PC-3 (cell line): Measurements from ENCODE around the gene TSHZ3. TPM values are rescaled to one million over a fixed set of nuclear protein-coding genes. Genes with fewer than 3 reads are reported as not detected.
A peak's percentile ranks its signal among the peaks of the same experiment; 100 is the strongest.

Experiments
- ATAC-seq: fragments of 200-7000 bp; cut with Tn5 transposase; 2 replicates; pipeline ENCODE4 v1.9.1; 2020; ENCODE audit warnings: mild to moderate bottlenecking, moderate library complexity
- Bru-seq: library from RNA; stranded (reverse); fragments of 400-500 nt; gene quantifications from one replicate; lab custom pipeline; 2021; lab: Mats Ljungman, UMichigan
- BruChase-seq, 2 experiments: library from RNA; stranded (reverse); fragments of 400-500 nt; gene quantifications; one replicate each; lab custom pipeline; 2021; lab: Mats Ljungman, UMichigan
- BruUV-seq: library from RNA; stranded (reverse); fragments of 400-500 nt; replicated peaks from 2 replicates; lab custom pipeline; 2021; lab: Mats Ljungman, UMichigan
- CTCF ChIA-PET: fragments of 300-600 bp; sonication (Branson Sonifier 250); formaldehyde crosslinking; loops from one replicate; lab custom pipeline; 2022; ENCODE audit warnings: antibody characterized with exemption; lab: Charles Lee
- POLR2A ChIA-PET: fragments of 300-600 bp; sonication (Branson Sonifier 250); formaldehyde crosslinking; loops from one replicate; lab custom pipeline; 2022; ENCODE audit warnings: antibody characterized with exemption; ENCODE audit not compliant: unreplicated experiment; lab: Charles Lee
- DNase-seq: peaks from one replicate; pipeline ENCODE4 v3.0.0-alpha.2; 2015
- H2AFZ ChIP-seq: fragments of 300-600 bp; sonication (generic); 2 replicates; pipeline ENCODE4 v1.6.0; 2016; ENCODE audit warnings: antibody characterized with exemption, low read length
- H3F3A ChIP-seq: fragments of 300-600 bp; sonication (generic); one replicate; pipeline ENCODE4 v1.6.0; 2017; ENCODE audit warnings: antibody characterized with exemption, low read length, control low read depth, mild to moderate bottlenecking; ENCODE audit not compliant: unreplicated experiment
- H3K27ac ChIP-seq: fragments of 300-600 bp; sonication (generic); 2 replicates; pipeline ENCODE4 v1.5.1; 2016; ENCODE audit warnings: mild to moderate bottlenecking, low read length
- H3K27me3 ChIP-seq: fragments of 300-600 bp; sonication (generic); 2 replicates; pipeline ENCODE4 v1.6.1; 2016; ENCODE audit warnings: low read length, mixed read lengths
- H3K36me3 ChIP-seq: fragments of 300-600 bp; sonication (generic); 2 replicates; pipeline ENCODE4 v1.6.1; 2016; ENCODE audit warnings: low read depth, mixed run types, low read length, mixed read lengths
- H3K4me1 ChIP-seq: fragments of 300-600 bp; sonication (generic); 2 replicates; pipeline ENCODE4 v1.5.1; 2016; ENCODE audit warnings: low read length; ENCODE audit not compliant: insufficient read depth
- H3K4me2 ChIP-seq: fragments of 300-600 bp; sonication (generic); 2 replicates; pipeline ENCODE4 v1.6.0; 2016; ENCODE audit warnings: low read length
- H3K4me3 ChIP-seq: fragments of 300-600 bp; sonication (generic); 2 replicates; pipeline ENCODE4 v1.5.1; 2016; ENCODE audit warnings: mild to moderate bottlenecking, low read length, mixed read lengths
- H3K79me2 ChIP-seq: fragments of 300-600 bp; sonication (generic); 2 replicates; pipeline ENCODE4 v1.6.1; 2017; ENCODE audit warnings: low read length, mixed read lengths
- H3K9ac ChIP-seq: fragments of 300-600 bp; sonication (generic); 2 replicates; pipeline ENCODE4 v1.6.0; 2016; ENCODE audit warnings: mild to moderate bottlenecking, low read length
- H3K9me2 ChIP-seq: fragments of 300-600 bp; sonication (generic); replicated peaks from 2 replicates; pipeline ENCODE4 v1.6.1; 2016; ENCODE audit warnings: mixed run types, low read length, mixed read lengths
- H3K9me3 ChIP-seq: fragments of 300-600 bp; sonication (generic); 2 replicates; pipeline ENCODE4 v1.6.1; 2016; ENCODE audit warnings: low read length, mixed read lengths
- H4K20me1 ChIP-seq: fragments of 300-600 bp; sonication (generic); 2 replicates; pipeline ENCODE4 v1.6.1; 2016; ENCODE audit warnings: low read length, mixed read lengths
- CTCF ChIP-seq: fragments of 300-600 bp; sonication (generic); conservative IDR thresholded peaks from 2 replicates; pipeline ENCODE4 v1.5.1; 2017; ENCODE audit warnings: antibody characterized with exemption, low read depth, mild to moderate bottlenecking, low read length
- EZH2 ChIP-seq: fragments of 300-600 bp; sonication (generic); IDR thresholded peaks from one replicate; pipeline ENCODE4 v1.6.1; 2017; ENCODE audit warnings: antibody characterized with exemption, mild to moderate bottlenecking, low read length; ENCODE audit not compliant: unreplicated experiment
- EZH2phosphoT487 ChIP-seq: fragments of 300-600 bp; sonication (generic); IDR thresholded peaks from 2 replicates; pipeline ENCODE4 v1.6.1; 2018; ENCODE audit warnings: mild to moderate bottlenecking, antibody characterized with exemption, low read length, borderline replicate concordance
- intact Hi-C: fragments of 100-400 bp; cut with micrococcal nuclease; formaldehyde crosslinking; loops from 2 replicates; pipeline ENCODE4 v1.9.0; 2023
- long read RNA-seq: library from polyadenylated mRNA; unstranded; transcript quantifications from one replicate; pipeline ENCODE4 v2.0.0, GENCODE V29; 2021; ENCODE audit not compliant: unreplicated experiment
- total RNA-seq: library from RNA; depleted of rRNA; stranded (reverse); fragments of >200 nt; gene quantifications from 2 replicates; pipeline ENCODE4 v1.2.3, GENCODE V29; 2014; rRNA removed

TSHZ3 gene
- total RNA-seq, result 0.18 and 0.23 TPM in 2 replicates
- percentile 13 among the genes with signal in this experiment for Bru-seq, nascent RNA
- BruChase-seq, experiment 1, labeled RNA remaining after a 6-hour chase, result percentile 11 among the genes with signal in this experiment
- percentile 13 among the genes with signal in this experiment for BruChase-seq, experiment 2, labeled RNA remaining after a 2-hour chase
- long read RNA-seq, partial matches to known transcripts, result 0 of 1 reads
- long read RNA-seq, other reads (novel, unspliced or antisense), result 1 of 1 reads

- H3K4me1 ChIP-seq, result no peaks in the 10 kb centered on the region
- no peak within 1 kb of the TSS for H3K27ac ChIP-seq
- no peaks in the 10 kb centered on the region for H3K9me3 ChIP-seq
- H3K4me2 ChIP-seq, result peak within 1 kb of the TSS; percentile 78
- H2AFZ ChIP-seq, result peak within 1 kb of the TSS; percentile 84
- 0 out of 2 replicates have a peak, but pooled peaks cover 6% of the 10 kb centered on the region for H3K27me3 ChIP-seq
- DNase-seq (peak; percentile 10), ATAC-seq (peak; percentile 45; the same call in 1 of the 2 replicates)
- no peaks in the 10 kb centered on the region for H3K36me3 ChIP-seq
- no peak within 1 kb of the TSS for H3K9ac ChIP-seq
- H3F3A ChIP-seq, result no peaks in the 10 kb centered on the region
- H3K9me2 ChIP-seq, result no peaks in the 10 kb centered on the region
- TF ChIP-seq EZH2phosphoT487 (no peak), EZH2 (no peak), CTCF (no peak)
- H3K79me2 ChIP-seq, result no peaks in the 10 kb centered on the region
- H4K20me1 ChIP-seq, result no peaks in the 10 kb centered on the region
- POLR2A ChIA-PET, result no interaction called here
- CTCF ChIA-PET, result no interaction called here
- H3K4me3 ChIP-seq, result peak within 1 kb of the TSS; percentile 65
- BruUV-seq, result no TSS peak
- intact Hi-C loops, result no loop called here
Measured at GRCh38 chr19:31349160-31349881, at the start of gene TSHZ3. TSHZ3 (minus strand) TSS chr19:31349436; CDS start chr19:31349219, 217 bp downstream.

- H3K9me2 ChIP-seq, result no peaks in the 10 kb centered on the region
- CTCF ChIA-PET, result no interaction called here
- POLR2A ChIA-PET, result no interaction called here
- H3F3A ChIP-seq, result no peaks in the 10 kb centered on the region
- no peak overlapping the region for H3K4me3 ChIP-seq
- H3K79me2 ChIP-seq, result no peaks in the 10 kb centered on the region
- H4K20me1 ChIP-seq, result no peaks in the 10 kb centered on the region
- H3K27ac ChIP-seq, result no peak overlapping the region
- H3K9me3 ChIP-seq, result no peaks in the 10 kb centered on the region
- no peak overlapping the region for H2AFZ ChIP-seq
- no peak for TF ChIP-seq EZH2phosphoT487
- no peak for TF ChIP-seq CTCF
- no peak for TF ChIP-seq EZH2
- intact Hi-C loops, result no loop called here
- H3K27me3 ChIP-seq, result no peaks in the 10 kb centered on the region
- H3K4me1 ChIP-seq, result no peaks in the 10 kb centered on the region
- H3K36me3 ChIP-seq, result no peaks in the 10 kb centered on the region
- no TSS peak for BruUV-seq
- H3K9ac ChIP-seq, result no peak overlapping the region
- ATAC-seq, result no peak
- no peak overlapping the region for H3K4me2 ChIP-seq
- DNase-seq, result no peak
Measured at GRCh38 chr19:31397308-31397707, 48.1 kb upstream of the TSHZ3 start.
